GM18907 (cell line): ENCODE measurements around the gene PRR15L.
"Not testable (repeated sequence)": the region's sequence is repeated elsewhere in the genome, so short reads cannot be mapped to it uniquely, and the experiment has no call there.

Experiments used
- ATAC-seq: cut with Tn5 transposase; IDR thresholded peaks from one replicate; pipeline ENCODE4 v1.9.1; 2021; ENCODE audit warnings: mild to moderate bottlenecking, moderate library complexity; ENCODE audit not compliant: unreplicated experiment

The PRR15L gene

GRCh38 chr17:47989159-47989558 is 31.5 kb upstream of the PRR15L start:
- no peak for ATAC-seq

GRCh38 chr17:47988445-47988844 is 30.8 kb upstream of the PRR15L start:
- not testable (repeated sequence) for ATAC-seq

- ATAC-seq: no peak
These were observed 29.7 kb upstream of the PRR15L start for GRCh38 chr17:47987240-47987835.

- ATAC-seq: no peak
These were observed 28.8 kb upstream of the PRR15L start for GRCh38 chr17:47986520-47986919.

- ATAC-seq: no peak
These were observed 26.0 kb upstream of the PRR15L start for GRCh38 chr17:47983492-47984223.

GRCh38 chr17:47982645-47983390 is 25.1 kb upstream of the PRR15L start:
- no peak for ATAC-seq

- ATAC-seq: no peak
These were observed 24.5 kb upstream of the PRR15L start for GRCh38 chr17:47982091-47982617.

- no peak for ATAC-seq
These were observed 23.8 kb upstream of the PRR15L start for GRCh38 chr17:47981462-47981861.

GRCh38 chr17:47980541-47980940 is 22.9 kb upstream of the PRR15L start:
- ATAC-seq: no peak

- peak; percentile 51 for ATAC-seq
These were observed 20.6 kb upstream of the PRR15L start for GRCh38 chr17:47978324-47978723.

GRCh38 chr17:47975823-47976205 is 18.1 kb upstream of the PRR15L start:
- ATAC-seq: no peak

GRCh38 chr17:47975189-47975822 is 17.6 kb upstream of the PRR15L start:
- ATAC-seq: no peak

- no peak for ATAC-seq
These were observed 15.9 kb upstream of the PRR15L start for GRCh38 chr17:47973541-47973940.

- ATAC-seq: peak; percentile 95
These were observed 13.2 kb upstream of the PRR15L start, which contains the start of gene CDK5RAP3 for GRCh38 chr17:47970725-47971499. TSS of gene CDK5RAP3 (plus strand) at chr17:47971113. CDS start at chr17:47971147, 34 bp downstream.

GRCh38 chr17:47969930-47970724 is 12.4 kb upstream of the PRR15L start:
- ATAC-seq: no peak

- no peak for ATAC-seq
These were observed 11.2 kb upstream of the PRR15L start for GRCh38 chr17:47968836-47969235.

- ATAC-seq: no peak
These were observed 10.0 kb upstream of the PRR15L start for GRCh38 chr17:47967607-47968252.

- no peak for ATAC-seq
These were observed 8.4 kb upstream of the PRR15L start for GRCh38 chr17:47966079-47966519.

GRCh38 chr17:47964856-47965255 is 7.2 kb upstream of the PRR15L start:
- ATAC-seq: no peak
